Measurements from ENCODE around the gene NAV2.

DNA sequence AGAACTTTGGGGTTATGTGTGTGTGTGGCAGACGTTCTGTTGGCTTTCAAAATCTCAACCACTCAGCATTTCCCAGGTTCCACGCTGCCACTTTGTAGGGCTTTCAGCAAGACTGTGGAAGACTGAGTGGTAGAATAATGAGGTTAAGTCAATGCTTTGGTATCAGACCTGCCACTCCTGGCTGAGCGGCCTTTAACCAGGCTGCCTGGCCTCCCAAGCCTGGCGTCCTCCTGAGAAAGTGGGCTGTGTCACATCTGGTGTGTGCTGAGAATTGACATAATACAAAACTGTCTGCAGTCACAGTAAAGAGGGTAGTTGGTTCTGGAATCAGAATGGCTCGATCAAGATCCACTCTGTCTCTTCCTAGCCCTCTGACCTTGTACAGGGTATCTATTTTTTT is 321.2 kb downstream of the NAV2 start:
- TF ChIP-seq POLR2A (IDR thresholded peaks at IDR 0.05; ENCODE audit: low read length) = no peak
- no peak for TF ChIP-seq GATA1 (IDR thresholded peaks at IDR 0.05; ENCODE audit: low read depth, low read length)

All from erythroblast (primary cell).